ENCODE data around the gene SRXN1.

SRXN1 gene

DNA sequence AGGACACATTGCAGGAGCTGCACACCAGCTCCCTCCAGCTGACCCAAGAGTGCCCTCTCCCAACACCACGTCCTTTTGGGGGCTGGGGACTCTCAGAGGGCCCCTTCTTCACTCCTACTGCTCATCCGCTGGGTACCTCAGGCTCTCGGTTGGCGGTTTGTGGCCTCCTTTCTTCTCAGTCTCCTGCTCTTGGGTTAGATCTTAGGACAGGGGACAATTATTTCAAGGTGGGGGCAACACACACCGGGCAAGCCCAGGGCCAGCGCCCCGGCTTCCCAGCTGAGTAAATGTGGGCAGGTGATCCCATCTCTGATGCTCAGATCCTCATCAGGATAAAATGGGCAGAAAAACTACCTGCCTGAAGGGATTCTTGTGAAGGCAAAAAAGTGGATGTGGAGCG lies 44.0 kb downstream of the SRXN1 start:
- DNase-seq (ENCODE audit: low read depth in 2 of 2, low spot score in 1 of 2), result no peak

DNA sequence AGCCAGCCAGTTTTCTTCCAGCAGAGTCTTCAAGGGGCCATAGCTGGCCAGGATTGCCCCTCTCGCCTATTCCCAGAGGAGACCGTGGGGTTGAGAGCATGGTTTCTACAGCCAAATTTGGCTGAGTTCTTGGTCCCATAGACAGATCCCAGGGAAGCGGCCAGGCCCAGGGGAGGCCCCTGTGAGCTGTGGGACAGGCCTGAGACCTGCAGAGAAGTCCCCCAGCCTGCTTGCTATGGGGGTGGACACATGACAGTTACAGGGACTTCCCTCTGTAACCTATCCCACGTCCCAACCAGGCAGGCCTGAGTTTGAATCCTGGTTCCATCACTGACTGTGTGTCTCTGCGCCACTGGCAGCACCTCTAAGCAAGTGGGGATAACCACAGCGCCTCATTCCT lies 45.5 kb downstream of the SRXN1 start:
- no peak for DNase-seq (ENCODE audit: low read depth in 2 of 2, low spot score in 1 of 2)

DNA sequence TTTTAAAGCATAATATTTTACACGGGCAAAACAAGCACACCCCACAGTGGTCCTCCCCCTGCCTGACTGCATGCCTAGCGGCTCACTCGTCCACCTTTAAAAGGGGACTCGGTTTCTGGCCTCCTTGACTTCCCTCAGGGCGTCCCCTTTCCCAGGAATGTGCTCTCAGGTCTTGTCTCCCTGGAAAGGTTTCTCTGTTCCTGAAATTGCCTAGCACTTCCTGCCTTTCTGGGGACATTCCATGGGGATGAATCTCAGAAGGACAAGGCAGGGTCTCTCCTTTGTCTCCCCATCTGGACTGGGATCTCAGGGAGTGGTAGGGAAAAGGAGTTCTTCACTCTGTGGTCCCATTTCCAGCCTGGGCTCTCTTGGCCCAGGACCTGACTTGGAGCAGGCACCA lies 47.8 kb downstream of the SRXN1 start:
- DNase-seq (ENCODE audit: low read depth in 2 of 2, low spot score in 1 of 2), result no peak

DNA sequence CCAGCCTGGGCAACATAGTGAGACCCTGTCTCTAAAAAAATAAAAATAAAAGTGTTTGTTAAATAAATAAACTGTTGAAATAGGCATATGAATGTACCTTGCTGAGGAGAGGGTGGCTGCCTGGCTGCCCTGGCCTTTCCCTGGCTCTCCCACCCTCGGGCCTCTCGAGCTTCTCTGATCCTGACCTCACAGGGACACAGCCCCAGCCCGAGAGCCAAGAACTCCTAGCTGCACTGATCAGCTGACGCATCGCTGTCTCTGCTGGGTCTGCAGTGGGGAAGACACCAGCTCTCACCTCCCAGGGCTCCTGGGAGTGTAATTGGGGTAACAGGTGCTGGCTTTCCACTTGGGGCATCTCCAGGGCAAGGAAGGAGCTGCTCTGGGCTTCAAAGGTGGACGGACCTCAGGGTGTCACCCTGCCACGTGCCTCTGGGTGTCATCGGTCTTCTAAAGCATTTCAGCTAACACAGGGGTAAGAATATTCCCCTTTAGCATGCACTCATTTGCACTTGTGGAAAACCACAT lies 49.8 kb downstream of the SRXN1 start:
- DNase-seq (ENCODE audit: low read depth in 2 of 2, low spot score in 1 of 2), result no peak

DNA sequence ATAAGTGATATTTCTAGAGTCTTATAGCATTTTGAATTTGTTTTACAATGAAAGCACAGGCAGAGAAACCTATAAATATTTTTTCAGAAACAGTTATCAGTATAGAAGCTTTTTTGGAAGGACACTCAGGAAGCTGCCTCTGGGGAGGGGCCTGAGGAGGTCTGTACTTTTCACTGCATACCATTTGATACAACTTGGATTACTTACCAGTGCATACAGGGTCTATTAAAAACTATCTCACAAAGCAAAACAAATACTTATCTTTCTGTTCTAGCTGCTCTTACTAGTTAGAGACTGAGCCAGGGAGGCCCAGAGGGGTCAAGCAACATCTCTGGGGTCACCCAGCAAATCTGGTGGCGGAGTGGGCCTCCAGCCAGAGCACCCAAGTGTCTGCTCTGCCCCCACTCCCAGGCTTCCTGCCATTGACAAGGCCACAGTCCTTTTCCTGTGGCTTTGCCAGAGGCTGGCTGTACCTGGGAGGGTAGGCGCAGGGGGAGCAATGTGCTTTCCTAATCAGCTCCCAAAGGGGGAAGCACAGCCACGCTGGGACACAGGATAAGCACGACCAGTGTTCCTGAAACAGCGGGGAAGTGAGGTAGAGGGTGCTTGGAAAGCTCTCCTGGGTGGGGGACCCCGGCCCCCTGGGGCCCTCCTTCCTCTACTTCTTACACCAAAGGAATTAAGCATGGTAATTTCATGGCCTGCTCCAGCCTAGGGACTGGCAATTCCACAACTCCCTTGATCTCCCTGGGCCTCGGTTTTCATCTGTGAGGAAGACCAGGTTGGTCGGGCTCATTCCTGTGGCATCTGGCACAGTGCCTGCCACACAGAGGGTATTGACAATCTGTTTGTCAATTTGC lies 50.7 kb downstream of the SRXN1 start:
- no peak for DNase-seq (ENCODE audit: low read depth in 2 of 2, low spot score in 1 of 2)

DNA sequence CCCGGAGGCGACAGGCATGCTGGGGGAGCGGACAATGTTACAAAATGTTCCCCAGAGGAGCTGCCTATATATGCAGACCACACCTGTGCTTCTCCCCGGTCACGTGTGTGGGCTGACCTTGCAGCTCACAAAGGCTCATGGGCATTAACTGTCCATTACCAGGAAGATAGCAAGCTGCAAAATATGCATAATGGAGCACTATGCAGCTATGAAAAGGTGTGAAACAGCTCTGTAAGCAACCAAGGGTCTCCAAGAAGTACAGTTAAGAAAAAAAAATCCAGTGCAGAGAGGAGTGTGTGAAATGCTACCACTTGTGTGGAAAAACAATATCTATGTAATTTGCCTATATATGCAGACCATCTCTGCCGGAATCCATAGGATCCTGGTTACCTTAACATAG lies 52.3 kb downstream of the SRXN1 start:
- DNase-seq (ENCODE audit: low read depth in 2 of 2, low spot score in 1 of 2), result no peak

DNA sequence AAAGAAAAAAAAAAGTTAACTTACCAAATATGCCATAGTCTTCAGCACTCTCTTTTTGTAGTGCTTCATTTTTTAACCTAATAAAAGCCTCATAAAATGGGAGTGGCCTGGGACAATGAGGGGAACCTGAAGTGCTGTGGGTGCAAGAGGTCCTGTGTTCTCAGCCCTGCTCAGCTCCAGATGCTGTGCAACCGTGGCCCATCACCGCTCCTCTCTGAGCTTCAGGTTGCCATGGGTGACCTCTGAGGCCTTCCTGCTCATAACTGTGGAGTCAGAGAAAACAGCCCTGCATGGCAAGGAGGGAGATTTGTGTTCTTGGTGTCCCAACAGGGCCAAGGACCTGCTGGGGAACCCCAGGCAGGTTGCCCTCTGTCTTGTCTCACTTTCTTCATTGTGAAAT lies 52.9 kb downstream of the SRXN1 start:
- no peak for DNase-seq (ENCODE audit: low read depth in 2 of 2, low spot score in 1 of 2)

DNA sequence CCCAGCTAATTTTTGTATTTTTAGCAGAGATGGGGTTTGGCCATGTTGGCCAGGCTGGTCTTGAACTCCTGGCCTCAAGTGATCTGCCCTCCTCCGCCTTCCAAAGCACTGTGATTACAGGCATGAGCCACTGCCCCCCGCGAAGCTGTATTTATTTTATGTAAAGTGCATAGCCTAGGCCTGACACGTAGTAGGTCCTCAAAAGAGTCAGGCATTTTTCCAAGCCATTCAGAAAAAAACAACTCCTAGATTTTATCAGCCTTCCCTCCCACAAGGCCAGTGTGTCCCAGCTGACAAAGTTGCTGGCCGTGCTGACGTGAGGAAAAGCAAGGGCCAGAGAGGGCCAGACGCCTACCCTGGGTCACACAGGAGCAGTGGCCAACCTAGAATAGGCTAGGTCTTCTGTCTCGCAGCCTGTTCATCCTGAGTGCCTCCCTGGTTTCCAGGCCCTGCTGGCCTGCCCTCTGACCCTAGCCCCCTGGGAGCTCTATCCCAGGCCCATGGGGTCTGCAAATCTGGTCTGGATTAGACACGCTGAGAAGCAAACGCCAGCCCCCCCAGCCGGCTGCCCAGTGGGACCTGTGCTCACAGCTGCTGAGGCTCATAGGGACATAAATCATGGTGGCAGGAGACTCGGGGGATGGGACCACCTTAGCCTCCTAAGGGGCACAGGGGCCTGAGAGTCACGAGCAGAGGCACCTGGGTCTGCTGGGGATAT lies 54.7 kb downstream of the SRXN1 start:
- DNase-seq (ENCODE audit: low read depth in 2 of 2, low spot score in 1 of 2), result no peak

DNA sequence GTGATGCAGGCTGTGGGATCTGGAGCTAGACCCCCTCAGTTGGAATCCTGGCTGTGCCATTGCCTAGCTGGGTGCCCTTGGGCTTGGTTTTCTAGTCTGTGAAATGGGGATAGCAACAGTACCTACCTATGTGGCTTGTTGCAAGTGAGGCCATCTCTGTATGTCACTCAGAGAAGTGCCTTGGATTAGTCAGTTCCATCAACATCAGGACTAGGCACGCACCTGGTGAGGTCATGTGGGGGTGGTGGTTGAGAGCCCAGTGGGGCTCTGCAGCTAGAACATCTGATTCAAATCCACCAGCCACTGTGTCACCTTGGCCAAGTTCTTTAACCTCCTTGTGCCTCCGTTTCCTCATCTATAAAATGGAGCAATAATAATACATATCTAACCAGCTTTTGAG lies 55.4 kb downstream of the SRXN1 start:
- DNase-seq (ENCODE audit: low read depth in 2 of 2, low spot score in 1 of 2), result no peak

Measured in stimulated activated CD8-positive, alpha-beta memory T cell treated with anti-CD3 and anti-CD28 coated beads, Interleukin-4, amount 100 ng/mL, for 1 hour (primary cell).